HAP-1 (cell line): ENCODE measurements around the gene CD247.

Experiments
- DNase-seq, 2 experiments: peaks; one replicate each; pipeline ENCODE4 v3.0.0-alpha.2; 2016 to 2020; ENCODE audit warnings: low spot score in 2 of 2
- H3K27me3 ChIP-seq: fragments of 250-450 bp; sonication (Bioruptor Pico); 2 replicates; pipeline ENCODE4 v1.5.1; 2020; ENCODE audit warnings: low read depth, mild to moderate bottlenecking, moderate library complexity
- H3K36me3 ChIP-seq: fragments of 250-450 bp; sonication (Bioruptor Pico); replicated peaks from 2 replicates; pipeline ENCODE4 v1.5.1; 2020; ENCODE audit warnings: mild to moderate bottlenecking
- H3K4me1 ChIP-seq: fragments of 250-450 bp; sonication (Bioruptor Pico); 2 replicates; pipeline ENCODE4 v1.5.1; 2020; ENCODE audit warnings: mild to moderate bottlenecking
- H3K4me3 ChIP-seq: fragments of 250-450 bp; sonication (Bioruptor Pico); 2 replicates; pipeline ENCODE4 v1.5.1; 2020; ENCODE audit warnings: mild to moderate bottlenecking, moderate library complexity
- H3K9me3 ChIP-seq: fragments of 250-450 bp; sonication (Bioruptor Pico); 2 replicates; pipeline ENCODE4 v1.5.1; 2020; ENCODE audit warnings: mild to moderate bottlenecking, moderate library complexity
- in situ Hi-C: fragments of 300-500 bp; cut with MboI; formaldehyde crosslinking; loops from 3 replicates; pipeline ENCODE4 v1.14.3; 2020; ENCODE audit warnings: low sequenced_read_pairs, inconsistent platforms, mixed read lengths

Gene CD247

DNA sequence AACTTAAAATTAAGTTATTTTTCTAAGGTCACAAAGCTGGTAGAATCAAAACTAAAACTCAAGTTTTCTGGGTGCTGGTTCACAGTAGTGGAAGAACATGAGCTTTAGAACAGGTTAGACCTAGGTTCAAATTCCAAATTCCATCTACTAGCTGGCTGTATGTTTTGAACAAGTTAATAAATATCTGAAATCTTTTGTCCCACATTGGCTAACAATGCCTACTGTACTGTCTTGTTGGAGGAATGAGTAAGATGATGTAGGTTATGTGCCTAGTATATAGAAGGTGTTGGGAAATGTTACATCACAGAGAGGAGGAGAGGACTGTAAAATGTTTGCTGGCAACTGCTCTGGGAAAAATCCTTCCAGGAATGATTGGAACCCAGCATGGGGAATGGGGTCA lies 14.0 kb upstream of the CD247 start:
- Histone ChIP-seq H3K4me3 (no peak overlapping the region), H3K36me3 (no peaks in the 10 kb centered on the region), H3K4me1 (no peaks in the 10 kb centered on the region), H3K9me3 (no peaks in the 10 kb centered on the region), H3K27me3 (0 out of 2 replicates have a peak, but pooled peaks cover 2% of the 10 kb centered on the region)
- no peak for DNase-seq
- in situ Hi-C loops: loop anchor here (10.0 to 25.0 kb wide), 3 partner anchors 270 to 620 kb away; no protein-coding TSS in a partner anchor

DNA sequence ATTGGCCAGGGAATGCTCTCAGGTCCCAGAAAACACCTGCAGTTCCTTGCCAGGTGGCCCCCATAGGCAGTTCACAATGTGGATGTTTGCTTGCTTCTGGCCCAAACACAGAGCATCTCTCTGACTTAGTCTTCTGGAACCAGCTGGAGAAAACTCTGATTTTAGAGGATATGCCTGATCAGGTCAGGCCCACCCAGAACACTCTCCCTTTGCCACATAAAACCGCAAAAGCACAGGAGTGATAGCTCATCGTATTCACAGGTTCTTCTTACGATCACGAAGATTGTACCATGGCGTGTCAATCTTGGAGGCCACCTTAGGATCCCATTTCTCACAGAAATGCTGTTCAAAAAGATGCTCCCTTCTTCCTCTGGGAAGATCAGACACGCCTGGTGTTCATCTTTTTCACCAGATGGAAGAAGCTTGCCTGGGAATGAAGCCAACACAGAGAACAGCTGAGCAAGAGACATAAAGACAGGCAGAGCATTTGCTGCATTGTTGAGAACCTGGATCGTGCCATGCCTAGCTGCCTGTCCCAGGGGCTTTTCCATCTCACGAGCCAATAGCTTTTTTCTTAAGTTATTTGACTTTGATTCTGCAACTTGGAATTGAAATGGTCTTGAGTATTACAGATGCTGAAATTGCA lies 11.6 kb upstream of the CD247 start:
- H3K36me3 ChIP-seq: no peaks in the 10 kb centered on the region
- H3K9me3 ChIP-seq: no peaks in the 10 kb centered on the region
- H3K27me3 ChIP-seq: 0 out of 2 replicates have a peak, but pooled peaks cover 2% of the 10 kb centered on the region
- DNase-seq: no peak
- in situ Hi-C loops: loop anchor here (10.0 to 25.0 kb wide), 4 partner anchors 65 to 618 kb away; no protein-coding TSS in a partner anchor
- no peak overlapping the region for H3K4me3 ChIP-seq
- H3K4me1 ChIP-seq: no peaks in the 10 kb centered on the region

DNA sequence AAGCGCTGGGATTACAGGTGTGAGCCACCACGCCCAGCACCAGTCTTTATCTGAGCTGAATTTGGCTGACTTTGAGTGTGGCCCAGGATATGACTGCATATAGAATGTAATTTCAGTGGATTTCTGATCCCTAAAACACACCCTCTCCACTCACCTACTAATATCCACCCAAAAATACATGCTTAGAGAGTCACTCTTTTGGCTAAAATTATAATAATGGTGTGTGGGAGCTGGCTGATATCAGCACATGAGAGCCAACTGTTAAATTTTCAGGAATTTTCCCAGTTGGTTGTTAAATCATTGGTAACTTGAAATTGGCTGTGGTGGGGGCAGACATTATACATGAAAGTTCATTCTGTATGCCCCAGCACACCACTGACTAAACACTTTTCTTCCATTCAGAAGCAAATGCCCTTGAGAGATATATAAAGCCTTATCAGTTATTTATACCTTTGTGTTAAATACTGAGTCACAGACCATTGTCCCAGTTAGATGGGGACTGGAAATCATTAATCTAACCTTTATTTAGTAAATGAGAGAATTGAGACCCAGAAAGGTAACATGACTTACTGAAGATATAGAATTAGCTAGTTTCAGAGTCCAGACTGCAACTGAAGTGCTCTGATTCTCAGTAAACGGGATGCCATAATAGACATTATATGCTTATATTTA lies 9.9 kb upstream of the CD247 start:
- Histone ChIP-seq H3K36me3 (no peaks in the 10 kb centered on the region), H3K4me3 (no peak overlapping the region), H3K9me3 (no peaks in the 10 kb centered on the region), H3K4me1 (no peaks in the 10 kb centered on the region), H3K27me3 (0 out of 2 replicates have a peak, but pooled peaks cover 2% of the 10 kb centered on the region)
- in situ Hi-C loops: loop anchor here (10.0 to 25.0 kb wide), 3 partner anchors 63 to 616 kb away; no protein-coding TSS in a partner anchor
- no peak for DNase-seq

DNA sequence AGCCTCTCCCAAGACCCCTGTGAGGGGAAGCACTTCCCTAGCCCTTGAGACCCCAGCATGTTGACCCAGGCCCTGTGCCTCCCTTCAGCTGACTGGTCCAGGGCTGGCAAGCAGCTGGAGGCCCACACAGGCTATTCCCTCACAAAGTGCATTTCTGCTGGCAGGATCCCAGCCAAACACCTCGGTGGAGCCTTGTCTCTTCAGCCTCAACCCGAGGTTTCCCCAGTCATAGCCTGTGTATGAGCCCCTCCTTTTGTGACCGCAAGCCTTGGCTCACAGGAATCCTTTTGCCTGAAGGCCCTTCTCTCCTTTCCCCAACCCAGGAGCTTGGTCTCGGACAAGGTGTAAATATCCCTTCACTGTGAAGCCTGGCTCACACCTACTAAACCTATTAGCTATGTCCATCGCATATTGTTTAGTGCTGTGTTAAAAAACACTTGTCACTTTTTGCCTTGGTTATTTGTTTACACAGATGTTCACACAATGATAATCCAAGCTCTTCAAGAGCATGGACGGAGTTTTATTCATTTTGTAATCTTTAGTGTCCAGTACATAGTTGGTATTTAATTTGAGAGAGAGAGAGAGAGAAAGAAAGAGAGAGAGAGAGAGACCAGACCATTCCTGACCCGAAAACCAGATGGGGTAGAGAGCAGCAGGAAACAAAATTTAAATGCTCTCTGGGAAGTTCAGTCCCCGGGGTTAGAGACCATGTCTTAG lies 8.5 kb upstream of the CD247 start:
- Histone ChIP-seq H3K4me3 (no peak overlapping the region), H3K36me3 (no peaks in the 10 kb centered on the region), H3K4me1 (no peaks in the 10 kb centered on the region), H3K9me3 (no peaks in the 10 kb centered on the region), H3K27me3 (0 out of 2 replicates have a peak, but pooled peaks cover 2% of the 10 kb centered on the region)
- in situ Hi-C loops: loop anchor here (10.0 to 25.0 kb wide), 3 partner anchors 62 to 615 kb away; no protein-coding TSS in a partner anchor
- no peak for DNase-seq

DNA sequence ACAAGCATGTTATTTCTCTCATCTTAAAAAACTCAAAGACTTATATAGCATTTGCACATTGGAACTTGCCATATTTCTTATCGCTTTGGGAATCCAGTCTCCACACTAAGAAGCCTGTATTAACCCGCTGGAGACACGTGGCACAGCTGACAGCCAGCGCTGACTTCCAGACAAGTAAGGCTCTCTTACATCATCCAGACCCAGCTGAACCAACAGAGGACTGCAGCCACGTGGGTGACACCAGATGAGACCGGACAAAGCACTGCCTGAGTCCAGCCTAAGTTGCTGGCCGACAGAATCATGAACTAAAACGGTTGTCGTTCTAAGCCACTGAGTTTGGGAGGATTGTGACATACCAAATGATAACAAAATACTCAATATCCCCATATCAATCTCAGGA lies 6.3 kb upstream of the CD247 start:
- in situ Hi-C loops: loop anchor here (10.0 to 25.0 kb wide), 3 partner anchors 60 to 612 kb away; no protein-coding TSS in a partner anchor
- no peaks in the 10 kb centered on the region for H3K27me3 ChIP-seq
- no peaks in the 10 kb centered on the region for H3K9me3 ChIP-seq
- no peak for DNase-seq
- no peaks in the 10 kb centered on the region for H3K36me3 ChIP-seq
- no peaks in the 10 kb centered on the region for H3K4me1 ChIP-seq
- H3K4me3 ChIP-seq: no peak overlapping the region

DNA sequence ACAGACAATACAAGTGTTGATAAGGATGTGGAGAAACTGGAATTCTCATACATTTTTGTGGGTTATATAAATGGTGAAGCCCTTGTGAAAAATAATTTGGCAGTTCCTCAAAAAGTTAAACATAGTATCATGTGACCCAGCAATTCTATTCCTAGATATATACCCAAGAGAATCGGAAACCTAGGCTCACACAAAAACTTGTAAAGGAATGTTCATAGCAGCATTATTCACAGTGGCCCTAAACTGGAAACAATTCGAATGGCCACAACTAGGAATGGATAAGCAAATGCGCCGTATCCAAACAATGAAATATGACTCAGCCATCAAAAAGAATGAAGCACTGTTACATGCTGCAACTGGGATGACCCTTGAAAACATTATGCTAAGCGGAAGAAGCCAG lies 3.9 kb upstream of the CD247 start:
- Histone ChIP-seq H3K36me3 (no peaks in the 10 kb centered on the region), H3K9me3 (no peaks in the 10 kb centered on the region), H3K27me3 (no peaks in the 10 kb centered on the region), H3K4me1 (no peaks in the 10 kb centered on the region), H3K4me3 (no peak overlapping the region)
- DNase-seq: no peak
- in situ Hi-C loops: loop anchor here (10.0 kb wide), 1 partner anchor 57 kb away; no protein-coding TSS in a partner anchor

DNA sequence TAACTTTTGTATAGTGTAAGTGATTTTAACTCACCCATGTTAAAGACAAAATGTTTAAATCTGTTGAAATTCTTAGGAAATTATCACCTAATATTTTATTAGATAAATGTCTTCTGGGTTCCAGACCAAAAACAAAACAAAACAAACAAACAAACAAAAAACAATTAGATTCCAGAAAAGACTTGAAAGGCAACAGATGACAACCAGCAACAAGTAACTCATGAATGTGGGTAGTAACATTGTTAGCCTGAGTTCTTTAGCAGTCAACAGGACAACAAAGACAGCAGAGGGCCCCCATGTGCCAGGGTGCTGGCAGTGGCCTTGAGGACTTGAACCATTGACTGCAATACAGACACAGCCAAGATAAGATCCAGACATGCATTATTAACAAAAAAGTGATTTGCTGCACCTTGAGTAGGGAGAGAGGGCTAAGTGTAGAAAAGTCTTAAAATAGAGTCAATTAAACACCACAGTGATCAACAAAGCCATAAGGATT lies 2.4 kb upstream of the CD247 start:
- no peaks in the 10 kb centered on the region for H3K4me1 ChIP-seq
- no peaks in the 10 kb centered on the region for H3K9me3 ChIP-seq
- no peak for DNase-seq
- H3K27me3 ChIP-seq: no peaks in the 10 kb centered on the region
- in situ Hi-C loops: loop anchor here (10.0 kb wide), 1 partner anchor 56 kb away; no protein-coding TSS in a partner anchor
- H3K36me3 ChIP-seq: no peaks in the 10 kb centered on the region
- no peak overlapping the region for H3K4me3 ChIP-seq

DNA sequence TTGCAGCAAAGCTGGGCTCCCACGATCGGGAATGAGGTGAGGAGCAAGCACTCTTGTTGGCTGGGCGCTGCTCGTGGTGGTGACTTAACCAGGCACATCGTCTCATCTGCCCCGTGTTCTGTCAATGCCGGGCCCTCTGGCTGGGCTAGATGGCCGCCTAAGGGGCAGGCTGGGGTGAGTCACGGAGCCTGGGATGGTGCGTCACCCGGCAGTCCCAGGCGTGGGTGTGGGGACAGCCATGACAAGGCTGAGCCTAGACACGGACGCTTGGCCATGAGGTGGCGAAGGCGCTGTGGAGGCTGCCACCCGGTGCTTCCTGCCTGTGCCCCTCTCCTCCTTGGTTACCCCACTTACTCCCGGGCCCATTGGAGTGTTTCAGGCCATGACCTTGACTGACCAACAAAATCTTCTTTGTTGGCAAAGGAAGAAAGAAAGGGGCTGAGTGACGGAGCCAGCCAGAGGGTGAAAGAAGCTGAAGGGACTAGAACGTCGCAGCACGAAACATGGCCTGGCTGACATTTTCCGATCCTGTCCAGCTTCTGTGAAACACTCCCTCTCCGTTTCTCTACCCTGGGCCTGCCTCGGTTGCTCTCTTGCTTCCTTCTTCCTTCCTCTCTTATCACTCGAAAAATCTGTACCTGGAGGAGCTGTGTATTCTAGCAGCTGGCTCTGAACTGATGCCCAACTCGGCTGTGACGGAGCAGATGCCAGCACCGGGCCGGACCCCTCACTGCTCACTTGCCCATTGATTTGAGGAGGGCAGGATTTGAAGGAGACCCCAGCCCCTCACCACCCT lies 596 bp downstream of the CD247 start:
- Histone ChIP-seq H3K9me3 (no peaks in the 10 kb centered on the region), H3K4me3 (no peak overlapping the region), H3K4me1 (no peaks in the 10 kb centered on the region), H3K27me3 (no peaks in the 10 kb centered on the region; the same call in 1 of the 2 replicates), H3K36me3 (no peaks in the 10 kb centered on the region)
- no peak for DNase-seq
- in situ Hi-C loops: no loop called here

DNA sequence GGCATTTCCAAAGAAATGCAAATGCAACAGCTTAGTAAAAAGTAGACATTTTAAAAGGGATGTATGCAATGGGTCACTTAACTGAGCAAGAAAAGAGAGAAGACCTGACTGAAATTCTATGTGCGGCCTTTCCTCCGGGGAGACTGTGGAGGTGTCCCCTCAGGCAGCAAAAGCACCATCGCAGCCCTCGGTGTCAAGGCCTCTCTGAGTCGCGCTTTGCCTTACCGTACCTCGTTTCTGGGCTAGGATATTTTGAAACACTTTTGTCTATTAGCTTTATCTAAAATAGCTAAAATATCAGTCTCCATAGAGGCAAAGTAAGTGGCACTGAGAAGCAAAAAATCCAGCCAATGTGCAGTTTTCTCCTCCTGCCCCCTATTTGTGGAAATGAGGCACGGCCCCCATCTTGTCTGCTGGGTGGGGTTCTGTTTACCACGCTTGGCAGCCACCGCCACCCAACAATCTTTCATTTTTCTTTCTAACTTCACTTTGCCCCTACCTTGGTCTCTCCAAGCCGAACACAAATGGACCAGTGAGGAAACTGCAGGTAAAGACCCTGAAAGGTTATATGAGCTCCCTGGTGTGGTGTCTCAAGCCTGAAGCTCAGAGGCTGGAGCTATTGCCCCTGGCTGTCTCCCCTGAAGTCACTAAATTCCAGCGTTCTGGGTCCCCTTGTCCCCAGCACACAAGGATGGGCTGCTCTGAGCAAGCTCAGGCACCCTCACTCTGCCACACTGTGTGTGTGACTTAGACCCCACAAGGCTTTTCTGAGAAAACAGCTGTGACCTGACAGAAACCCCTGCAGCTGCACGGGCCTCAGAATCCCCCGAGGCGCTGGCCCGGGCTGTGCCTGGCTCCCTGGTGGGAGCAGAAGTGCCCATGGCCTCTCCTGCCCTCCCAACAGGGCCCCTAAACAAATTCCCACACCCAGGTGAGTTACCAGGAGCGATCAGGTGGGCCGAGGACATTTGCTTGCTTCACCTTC lies 1.6 kb downstream of the CD247 start:
- H3K27me3 ChIP-seq: peaks cover 4% of the 10 kb centered on the region; the same call in 1 of the 2 replicates
- no peaks in the 10 kb centered on the region for H3K36me3 ChIP-seq
- no peak for DNase-seq
- H3K4me3 ChIP-seq: no peak overlapping the region
- in situ Hi-C loops: no loop called here
- H3K4me1 ChIP-seq: no peaks in the 10 kb centered on the region
- H3K9me3 ChIP-seq: no peaks in the 10 kb centered on the region

DNA sequence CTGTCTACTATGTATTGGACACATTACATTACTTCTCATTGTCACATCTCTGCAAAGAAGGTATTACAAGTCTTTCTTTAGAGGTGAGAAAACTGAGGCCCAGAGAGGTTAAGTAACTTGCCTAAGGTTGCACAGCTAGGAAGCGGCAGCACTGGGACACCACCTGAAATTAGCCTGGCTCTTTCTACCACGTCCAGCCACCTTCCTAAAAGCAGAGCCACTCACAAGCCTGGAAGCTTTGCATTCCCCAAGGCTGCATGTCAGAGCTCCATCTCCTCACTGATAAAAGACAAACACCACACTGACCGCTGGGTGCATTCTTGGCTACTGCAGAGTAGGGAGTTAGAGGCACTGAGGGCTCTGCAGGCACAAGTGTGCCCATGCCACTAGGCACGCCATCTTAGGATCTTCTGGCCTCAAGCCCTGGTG lies 2.4 kb downstream of the CD247 start:
- H3K36me3 ChIP-seq: no peaks in the 10 kb centered on the region
- no peak for DNase-seq
- in situ Hi-C loops: no loop called here
- H3K27me3 ChIP-seq: peaks cover 9% of the 10 kb centered on the region; the same call in 1 of the 2 replicates
- H3K9me3 ChIP-seq: no peaks in the 10 kb centered on the region
- H3K4me1 ChIP-seq: no peaks in the 10 kb centered on the region
- no peak overlapping the region for H3K4me3 ChIP-seq

DNA sequence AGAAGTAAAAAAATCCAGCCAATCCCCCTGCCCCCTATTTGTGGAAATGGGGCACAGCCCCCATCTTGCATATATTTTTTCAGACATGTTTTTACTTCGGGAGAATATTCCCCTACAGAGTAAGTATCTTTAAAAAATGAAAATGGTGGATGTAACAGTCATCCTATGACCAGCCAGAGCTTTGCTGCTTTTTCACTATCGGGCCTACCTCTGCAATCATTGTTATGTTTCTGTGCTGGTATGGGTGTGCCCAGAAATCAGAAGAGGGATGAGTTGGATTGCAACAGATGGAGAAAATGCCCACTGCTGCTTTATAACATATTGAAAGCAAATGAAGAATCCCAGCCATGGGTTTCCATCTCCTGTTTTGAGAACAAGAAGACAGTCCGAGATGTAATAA lies 2.9 kb downstream of the CD247 start:
- Histone ChIP-seq H3K9me3 (no peaks in the 10 kb centered on the region), H3K36me3 (no peaks in the 10 kb centered on the region), H3K4me3 (no peak overlapping the region), H3K27me3 (peaks cover 9% of the 10 kb centered on the region; the same call in 1 of the 2 replicates), H3K4me1 (no peaks in the 10 kb centered on the region)
- in situ Hi-C loops: no loop called here
- DNase-seq: no peak

DNA sequence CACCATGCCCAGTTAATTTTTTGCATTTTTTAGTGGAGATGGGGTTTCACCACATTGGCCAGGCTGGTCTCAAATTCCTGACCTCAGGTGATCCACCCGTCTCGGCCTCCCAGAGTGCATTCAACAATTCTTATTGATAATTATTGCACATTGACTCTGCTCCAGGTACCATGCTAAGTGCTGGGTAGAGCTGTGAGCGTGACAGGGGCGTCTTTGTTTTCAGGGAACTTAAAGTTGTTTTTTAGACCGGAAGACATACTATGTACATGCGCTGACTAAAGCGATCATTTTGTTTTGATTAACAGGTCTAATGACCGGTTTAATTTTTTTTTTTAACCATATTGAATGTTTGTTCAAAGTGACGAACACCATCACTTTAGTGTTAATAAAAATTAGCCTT lies 4.0 kb downstream of the CD247 start:
- Histone ChIP-seq H3K4me1 (no peaks in the 10 kb centered on the region), H3K9me3 (no peaks in the 10 kb centered on the region), H3K4me3 (no peak overlapping the region), H3K36me3 (no peaks in the 10 kb centered on the region), H3K27me3 (peaks cover 9% of the 10 kb centered on the region; the same call in 1 of the 2 replicates)
- DNase-seq: no peak
- in situ Hi-C loops: no loop called here
